Measurements from ENCODE around the gene SOBP. TPM values are rescaled to one million over a fixed set of nuclear protein-coding genes. Genes with fewer than 3 reads are reported as not detected.

SOBP gene
- total and polyA plus RNA-seq, 2 donors (not counting 1 experiment from before 2014, with no cell fraction given), result 0.82 to 1.5 TPM

DNA sequence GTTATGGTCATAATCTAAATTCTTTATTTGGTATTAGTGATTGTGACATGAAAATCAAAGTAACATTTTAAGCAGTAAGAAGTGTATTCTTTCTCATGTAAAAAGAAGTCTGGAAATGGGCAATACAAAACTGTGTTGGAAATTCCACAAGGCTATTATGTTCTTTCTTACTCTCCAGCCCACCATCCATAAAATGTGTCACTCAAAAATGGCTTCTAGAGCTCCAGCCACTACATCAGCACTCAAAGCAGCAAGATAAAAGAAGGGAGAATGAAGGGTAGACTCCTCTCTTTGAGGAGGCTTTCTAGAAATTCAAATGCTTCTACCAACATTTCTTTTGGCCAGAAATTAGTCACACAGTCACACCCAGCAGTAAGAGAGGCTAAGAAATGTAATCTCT is 49.0 kb upstream of the SOBP start:
- no peak for DNase-seq
- Histone ChIP-seq H3K27ac (ENCODE audit: low read length in 2 of 2) (no peak overlapping the region), H3K4me1 (ENCODE audit: control insufficient read depth in 2 of 2, insufficient read depth in 2 of 2, low read length in 2 of 2) (no peaks in the 10 kb centered on the region), H3K79me2 (ENCODE audit: control insufficient read depth, insufficient read depth, low read length) (peaks cover 46% of the 10 kb centered on the region), H3K27me3 (replicated peaks in 1 of 4; ENCODE audit: control extremely low read depth in 1 of 4, control insufficient read depth in 3 of 4, insufficient read depth in 4 of 4, low read length in 3 of 4) (no peaks in the 10 kb centered on the region), H3K36me3 (replicated peaks in 1 of 2; ENCODE audit: control extremely low read depth in 1 of 2, control insufficient read depth in 1 of 2, extremely low read depth in 1 of 2, insufficient read depth in 2 of 2, low read length in 1 of 2) (peaks cover 0 to 10% of the 10 kb centered on the region in 2 experiments), H4K20me1 (ENCODE audit: control insufficient read depth, insufficient read depth, low read length, poor library complexity, severe bottlenecking) (peaks cover 8% of the 10 kb centered on the region), H3K4me2 (replicated peaks; ENCODE audit: low read depth, low read length, poor library complexity, severe bottlenecking) (no peak overlapping the region), H3K9ac (ENCODE audit: low read length) (no peak overlapping the region), H2AFZ (ENCODE audit: insufficient read depth, low read depth, low read length, poor library complexity, severe bottlenecking) (no peak overlapping the region), H3K9me3 (ENCODE audit: control extremely low read depth in 1 of 3, control insufficient read depth in 2 of 3, insufficient read depth in 1 of 3, low read length in 2 of 3) (peaks cover 0 to 2% (median 0%) of the 10 kb centered on the region in 3 donors), H3K4me3 (ENCODE audit: control extremely low read depth in 1 of 5, extremely low read depth in 1 of 5, insufficient read depth in 1 of 5, low read depth in 2 of 5, low read length in 4 of 5) (no peak overlapping the region)
- TF ChIP-seq, protein P1, sequence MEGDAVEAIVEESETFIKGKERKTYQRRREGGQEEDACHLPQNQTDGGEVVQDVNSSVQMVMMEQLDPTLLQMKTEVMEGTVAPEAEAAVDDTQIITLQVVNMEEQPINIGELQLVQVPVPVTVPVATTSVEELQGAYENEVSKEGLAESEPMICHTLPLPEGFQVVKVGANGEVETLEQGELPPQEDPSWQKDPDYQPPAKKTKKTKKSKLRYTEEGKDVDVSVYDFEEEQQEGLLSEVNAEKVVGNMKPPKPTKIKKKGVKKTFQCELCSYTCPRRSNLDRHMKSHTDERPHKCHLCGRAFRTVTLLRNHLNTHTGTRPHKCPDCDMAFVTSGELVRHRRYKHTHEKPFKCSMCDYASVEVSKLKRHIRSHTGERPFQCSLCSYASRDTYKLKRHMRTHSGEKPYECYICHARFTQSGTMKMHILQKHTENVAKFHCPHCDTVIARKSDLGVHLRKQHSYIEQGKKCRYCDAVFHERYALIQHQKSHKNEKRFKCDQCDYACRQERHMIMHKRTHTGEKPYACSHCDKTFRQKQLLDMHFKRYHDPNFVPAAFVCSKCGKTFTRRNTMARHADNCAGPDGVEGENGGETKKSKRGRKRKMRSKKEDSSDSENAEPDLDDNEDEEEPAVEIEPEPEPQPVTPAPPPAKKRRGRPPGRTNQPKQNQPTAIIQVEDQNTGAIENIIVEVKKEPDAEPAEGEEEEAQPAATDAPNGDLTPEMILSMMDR (IDR thresholded peaks at IDR 0.05), result no peak
- no peak for TF ChIP-seq EZH2 (IDR thresholded peaks at IDR 0.05; ENCODE audit: borderline replicate concordance, insufficient read depth, low read depth, low read length, poor library complexity, severe bottlenecking)
- no peak for ATAC-seq (ENCODE audit: low read depth)
- H3K4me3 Mint-ChIP-seq, result no peak overlapping the region
- H3K9me3 Mint-ChIP-seq (ENCODE audit: insufficient read depth), result no peaks in the 10 kb centered on the region
- H3K27ac Mint-ChIP-seq, result no peak overlapping the region
- no peaks in the 10 kb centered on the region for H3K27me3 Mint-ChIP-seq
- H3K4me1 Mint-ChIP-seq, result peaks cover 16% of the 10 kb centered on the region
- intact Hi-C loops (cut with micrococcal nuclease), result no loop called here
- ChIA-PET CTCF (no interaction called here), POLR2A (no interaction called here)

DNA sequence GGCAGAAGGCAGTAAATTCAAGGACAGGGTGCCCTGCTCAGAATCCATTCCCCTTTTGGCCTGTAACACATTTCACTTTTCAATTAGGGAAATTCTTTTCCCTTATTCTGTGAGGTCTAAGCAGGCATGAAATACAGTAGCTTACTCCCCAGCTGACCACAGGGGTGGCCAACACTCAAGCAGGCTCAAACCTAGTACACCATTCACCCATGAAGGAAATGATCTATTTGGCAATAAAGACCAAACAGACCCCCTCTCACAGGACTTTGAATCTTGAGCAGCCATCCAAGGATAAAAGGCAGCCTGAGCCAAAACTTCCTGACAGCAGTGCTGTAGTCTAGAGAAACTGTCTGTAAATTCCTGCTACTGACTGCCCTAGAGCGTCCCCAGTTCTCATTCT is 48.2 kb upstream of the SOBP start:
- peaks cover 0 to 9% (median 5%) of the 10 kb centered on the region in 3 donors for H3K9me3 ChIP-seq (ENCODE audit: control extremely low read depth in 1 of 3, control insufficient read depth in 2 of 3, insufficient read depth in 1 of 3, low read length in 2 of 3)

More for the DNA sequence above, 48.2 kb upstream of the SOBP start:
- intact Hi-C loops (cut with micrococcal nuclease), result no loop called here
- Histone ChIP-seq H3K79me2 (ENCODE audit: control insufficient read depth, insufficient read depth, low read length) (peaks cover 49% of the 10 kb centered on the region), H4K20me1 (ENCODE audit: control insufficient read depth, insufficient read depth, low read length, poor library complexity, severe bottlenecking) (peaks cover 8% of the 10 kb centered on the region), H3K4me2 (replicated peaks; ENCODE audit: low read depth, low read length, poor library complexity, severe bottlenecking) (no peak overlapping the region), H2AFZ (ENCODE audit: insufficient read depth, low read depth, low read length, poor library complexity, severe bottlenecking) (no peak overlapping the region), H3K4me1 (ENCODE audit: control insufficient read depth in 2 of 2, insufficient read depth in 2 of 2, low read length in 2 of 2) (no peaks in the 10 kb centered on the region), H3K9ac (ENCODE audit: low read length) (no peak overlapping the region), H3K27me3 (replicated peaks in 1 of 4; ENCODE audit: control extremely low read depth in 1 of 4, control insufficient read depth in 3 of 4, insufficient read depth in 4 of 4, low read length in 3 of 4) (no peaks in the 10 kb centered on the region), H3K27ac (ENCODE audit: low read length in 2 of 2) (no peak overlapping the region), H3K4me3 (ENCODE audit: control extremely low read depth in 1 of 5, extremely low read depth in 1 of 5, insufficient read depth in 1 of 5, low read depth in 2 of 5, low read length in 4 of 5) (no peak overlapping the region), H3K36me3 (replicated peaks in 1 of 2; ENCODE audit: control extremely low read depth in 1 of 2, control insufficient read depth in 1 of 2, extremely low read depth in 1 of 2, insufficient read depth in 2 of 2, low read length in 1 of 2) (peaks cover 0 to 13% of the 10 kb centered on the region in 2 experiments)
- H3K27me3 Mint-ChIP-seq, result no peaks in the 10 kb centered on the region
- H3K4me1 Mint-ChIP-seq, result peaks cover 16% of the 10 kb centered on the region
- WGBS (ENCODE audit: insufficient coverage), result 100% methylated on average over 1 of the region's 1 CpG
- no peak overlapping the region for H3K4me3 Mint-ChIP-seq
- ATAC-seq (ENCODE audit: low read depth) (no peak), DNase-seq (no peak)
- TF ChIP-seq, protein P1 (IDR thresholded peaks at IDR 0.05), result no peak
- TF ChIP-seq EZH2 (IDR thresholded peaks at IDR 0.05; ENCODE audit: borderline replicate concordance, insufficient read depth, low read depth, low read length, poor library complexity, severe bottlenecking), result no peak
- peaks cover under 1% of the 10 kb centered on the region for H3K9me3 Mint-ChIP-seq (ENCODE audit: insufficient read depth)
- POLR2A ChIA-PET, result no interaction called here
- CTCF ChIA-PET, result no interaction called here
- no peak overlapping the region for H3K27ac Mint-ChIP-seq
